Neural cell (in vitro differentiated cells): ENCODE results near the gene RAB3IL1. TPM values are rescaled to one million over a fixed set of nuclear protein-coding genes. Genes with fewer than 3 reads are reported as not detected.

Experiments used
- H2AFZ ChIP-seq: fragments of 200-600, 300-800 bp; sonication (generic), shearing (Covaris generic); 2 replicates; pipeline ENCODE4 v1.6.0; 2014; ENCODE audit warnings: low read depth, mild to moderate bottlenecking, antibody characterized with exemption, low read length, moderate library complexity
- H3F3A ChIP-seq: fragments of 200-600 bp; shearing (Covaris generic); 2 replicates; pipeline ENCODE4 v1.6.1; 2016; ENCODE audit warnings: mild to moderate bottlenecking, moderate library complexity, mixed read lengths, antibody characterized with exemption, low read length; ENCODE audit not compliant: insufficient read depth, poor library complexity, severe bottlenecking
- H3K27ac ChIP-seq: fragments of 200-600, 300-800 bp; sonication (generic), shearing (Covaris generic); 2 replicates; pipeline ENCODE4 v1.5.1; 2014; ENCODE audit warnings: mild to moderate bottlenecking, low read length, moderate library complexity
- H3K27me3 ChIP-seq: fragments of 300-800, 200-600 bp; sonication (generic), shearing (Covaris generic); 2 replicates; pipeline ENCODE4 v1.6.0; 2014; ENCODE audit warnings: mild to moderate bottlenecking, low read depth, low read length, moderate library complexity; ENCODE audit not compliant: insufficient read depth
- H3K36me3 ChIP-seq: fragments of 300-800, 200-600 bp; sonication (generic), shearing (Covaris generic); 2 replicates; pipeline ENCODE4 v1.5.1; 2014; ENCODE audit warnings: mild to moderate bottlenecking, antibody characterized with exemption, low read length, moderate library complexity; ENCODE audit not compliant: insufficient read depth
- H3K4me2 ChIP-seq: fragments of 300-800, 200-600 bp; sonication (generic), shearing (Covaris generic); 2 replicates; pipeline ENCODE4 v1.6.0; 2014; ENCODE audit warnings: mild to moderate bottlenecking, low read length
- H3K4me3 ChIP-seq: fragments of 300-800, 200-600 bp; sonication (generic), shearing (Covaris generic); 2 replicates; pipeline ENCODE4 v1.5.1; 2014; ENCODE audit warnings: mild to moderate bottlenecking, low read length, moderate library complexity
- H3K79me2 ChIP-seq: fragments of 200-600 bp; shearing (Covaris generic); replicated peaks from 2 replicates; pipeline ENCODE4 v1.6.0; 2014; ENCODE audit warnings: mild to moderate bottlenecking, low read length, moderate library complexity; ENCODE audit not compliant: insufficient read depth
- H3K9ac ChIP-seq: fragments of 300-800, 200-600 bp; sonication (generic), shearing (Covaris generic); 2 replicates; pipeline ENCODE4 v1.6.1; 2016; ENCODE audit warnings: mild to moderate bottlenecking, low read length, mixed read lengths
- H3K9me2 ChIP-seq: fragments of 200-600 bp; shearing (Covaris generic); 2 replicates; pipeline ENCODE4 v1.6.1; 2016; ENCODE audit warnings: mild to moderate bottlenecking, low read length, mixed read lengths; ENCODE audit not compliant: insufficient read depth
- H3K9me3 ChIP-seq: fragments of 200-600, 300-800 bp; sonication (generic), shearing (Covaris generic); 2 replicates; pipeline ENCODE4 v1.6.1; 2016; ENCODE audit warnings: mild to moderate bottlenecking, mixed run types, low read length, moderate library complexity, mixed read lengths
- H4K20me1 ChIP-seq: fragments of 200-600 bp; shearing (Covaris generic); 2 replicates; pipeline ENCODE4 v1.6.1; 2016; ENCODE audit warnings: mild to moderate bottlenecking, mixed run types; ENCODE audit not compliant: insufficient read depth
- CTCF ChIP-seq: fragments of 450-650 bp; IDR thresholded peaks from 2 replicates; pipeline ENCODE4 v1.5.1; 2014; ENCODE audit warnings: antibody characterized with exemption, mild to moderate bottlenecking, moderate library complexity; ENCODE audit not compliant: poor library complexity, severe bottlenecking
- EZH2 ChIP-seq: fragments of 200-600, 300-800 bp; shearing (Covaris generic), sonication (generic); IDR thresholded peaks from 2 replicates; pipeline ENCODE4 v1.6.1; 2014; ENCODE audit warnings: antibody characterized with exemption, low read length, borderline replicate concordance, mild to moderate bottlenecking; ENCODE audit not compliant: insufficient read depth, poor library complexity, severe bottlenecking
- MXI1 ChIP-seq: fragments of 450-650 bp; conservative IDR thresholded peaks from 2 replicates; pipeline ENCODE4 v1.6.1; 2014; ENCODE audit warnings: antibody characterized with exemption, mild to moderate bottlenecking; ENCODE audit not compliant: poor library complexity, severe bottlenecking
- POLR2AphosphoS5 ChIP-seq: IDR thresholded peaks from 2 replicates; pipeline ENCODE4 v1.6.1; 2012
- REST ChIP-seq: IDR thresholded peaks from 2 replicates; pipeline ENCODE4 v1.6.1; 2012; ENCODE audit warnings: borderline replicate concordance
- TAF1 ChIP-seq: IDR thresholded peaks from 2 replicates; pipeline ENCODE4 v1.6.1; 2012; ENCODE audit warnings: low read depth
- polyA plus RNA-seq: library from polyadenylated mRNA; depleted of rRNA; stranded (reverse); fragments of >200 nt; gene quantifications from 2 replicates; pipeline ENCODE4 v1.2.3, GENCODE V29; 2014

The RAB3IL1 gene
- polyA plus RNA-seq, 1 donor from 2014 or later: 1.6 TPM

- H3K27me3 ChIP-seq: no peaks in the 10 kb centered on the region
- no peak overlapping the region for H2AFZ ChIP-seq
- no peak overlapping the region for H3K9ac ChIP-seq
- no peak overlapping the region for H3K27ac ChIP-seq
- TF ChIP-seq TAF1 (no peak), REST (no peak), MXI1 (no peak), POLR2AphosphoS5 (no peak), CTCF (no peak)
- no peaks in the 10 kb centered on the region for H3K9me2 ChIP-seq
- no peaks in the 10 kb centered on the region for H3K79me2 ChIP-seq
- no peaks in the 10 kb centered on the region for H4K20me1 ChIP-seq
- peaks cover 8% of the 10 kb centered on the region for H3K36me3 ChIP-seq
- no peak overlapping the region for H3K4me3 ChIP-seq
- H3K9me3 ChIP-seq: no peaks in the 10 kb centered on the region
- no peak overlapping the region for H3K4me2 ChIP-seq
- H3F3A ChIP-seq: no peaks in the 10 kb centered on the region
These were observed 54.4 kb downstream of the RAB3IL1 start for GRCh38 chr11:61862714-61863547.

- Histone ChIP-seq H3K4me3 (no peak overlapping the region), H3K9me2 (no peaks in the 10 kb centered on the region), H3K79me2 (no peaks in the 10 kb centered on the region), H3K9ac (no peak overlapping the region), H3K27ac (no peak overlapping the region), H2AFZ (no peak overlapping the region), H3K4me2 (no peak overlapping the region), H3K9me3 (no peaks in the 10 kb centered on the region), H3K36me3 (peaks cover 8% of the 10 kb centered on the region), H3K27me3 (no peaks in the 10 kb centered on the region), H4K20me1 (no peaks in the 10 kb centered on the region), H3F3A (no peaks in the 10 kb centered on the region)
- TF ChIP-seq EZH2: no peak
These were observed 55.7 kb downstream of the RAB3IL1 start for GRCh38 chr11:61861634-61862033.
